Measurements from ENCODE around the gene INHBE.

The INHBE gene

GRCh38 chr12:57467212-57467874, 12.2 kb downstream of the INHBE start:
- TF ChIP-seq CTCF (IDR thresholded peaks at IDR 0.05; ENCODE audit: low read length, missing control alignments): no peak
- DNase-seq (ENCODE audit: low read depth): no peak
- H3K4me3 ChIP-seq (replicated peaks; ENCODE audit: low read depth, low read length): no peak overlapping the region

GRCh38 chr12:57467915-57468314, 12.8 kb downstream of the INHBE start:
- no peak for DNase-seq (ENCODE audit: low read depth)
- no peak overlapping the region for H3K4me3 ChIP-seq (replicated peaks; ENCODE audit: low read depth, low read length)
- no peak for TF ChIP-seq CTCF (IDR thresholded peaks at IDR 0.05; ENCODE audit: low read length, missing control alignments)

- no peak overlapping the region for H3K4me3 ChIP-seq (replicated peaks; ENCODE audit: low read depth, low read length)
- no peak for TF ChIP-seq CTCF (IDR thresholded peaks at IDR 0.05; ENCODE audit: low read length, missing control alignments)
- no peak for DNase-seq (ENCODE audit: low read depth)
These were observed 14.4 kb downstream of the INHBE start for GRCh38 chr12:57469296-57470164.

- H3K4me3 ChIP-seq (replicated peaks; ENCODE audit: low read depth, low read length): no peak overlapping the region
- no peak for TF ChIP-seq CTCF (IDR thresholded peaks at IDR 0.05; ENCODE audit: low read length, missing control alignments)
- no peak for DNase-seq (ENCODE audit: low read depth)
These were observed 15.3 kb downstream of the INHBE start for GRCh38 chr12:57470286-57470969.

- no peak overlapping the region for H3K4me3 ChIP-seq (replicated peaks; ENCODE audit: low read depth, low read length)
- DNase-seq (ENCODE audit: low read depth): no peak
- TF ChIP-seq CTCF (IDR thresholded peaks at IDR 0.05; ENCODE audit: low read length, missing control alignments): no peak
These were observed 16.0 kb downstream of the INHBE start for GRCh38 chr12:57470970-57471656.

GRCh38 chr12:57471661-57472060, 16.6 kb downstream of the INHBE start:
- no peak overlapping the region for H3K4me3 ChIP-seq (replicated peaks; ENCODE audit: low read depth, low read length)
- TF ChIP-seq CTCF (IDR thresholded peaks at IDR 0.05; ENCODE audit: low read length, missing control alignments): no peak
- no peak for DNase-seq (ENCODE audit: low read depth)

Data from fibroblast of pulmonary artery (primary cell).